AG20443 (cell line): ENCODE results near the gene LRRC7.

ENCODE experiments used
- DNase-seq: peaks from one replicate; pipeline ENCODE4 v3.0.0; 2012; ENCODE audit warnings: low spot score, mixed read lengths

The LRRC7 gene

DNA sequence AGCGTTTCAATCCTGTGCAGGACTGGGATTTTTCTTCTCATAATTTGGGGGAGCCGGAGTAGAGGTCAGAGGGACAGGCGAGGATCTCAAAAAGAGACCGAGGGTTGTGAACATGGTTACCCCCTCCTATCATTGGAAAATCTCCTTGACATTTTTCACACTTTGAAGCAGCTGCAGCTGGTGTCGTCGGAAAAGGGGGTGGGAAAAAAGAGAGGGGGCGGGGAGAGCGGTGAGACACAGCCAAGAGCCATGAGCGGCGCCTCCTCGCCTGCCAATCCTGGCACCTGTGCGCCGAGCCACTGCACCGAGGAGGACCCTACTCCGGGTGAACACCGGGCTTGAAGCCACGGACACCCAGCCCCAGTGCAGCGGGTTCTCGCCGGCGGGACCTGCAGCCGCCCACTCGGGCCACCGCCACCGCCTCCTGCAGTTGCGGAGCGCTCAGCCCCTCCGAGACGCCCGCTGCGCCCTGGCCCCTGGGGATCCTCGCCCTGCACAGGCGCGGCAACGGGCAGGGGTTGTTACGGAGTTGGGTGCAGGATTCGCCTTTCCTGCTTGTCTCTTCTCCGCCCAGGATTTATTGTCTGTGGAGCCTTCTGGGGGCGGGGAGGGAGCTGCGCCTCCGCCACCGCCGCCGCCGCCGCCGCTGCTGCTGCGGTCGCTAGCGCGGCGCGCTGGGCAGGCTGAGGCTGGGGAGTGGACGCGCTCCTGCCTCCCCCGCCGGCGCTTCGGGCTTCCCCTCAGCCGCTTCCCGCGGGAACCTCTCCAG lies at the start of gene LRRC7:
LRRC7 (plus strand) TSS at position 271 of the 769 bp plus-strand sequence. CDS start 718 bp downstream, outside the sequence.
- peak; percentile 36 for DNase-seq

DNA sequence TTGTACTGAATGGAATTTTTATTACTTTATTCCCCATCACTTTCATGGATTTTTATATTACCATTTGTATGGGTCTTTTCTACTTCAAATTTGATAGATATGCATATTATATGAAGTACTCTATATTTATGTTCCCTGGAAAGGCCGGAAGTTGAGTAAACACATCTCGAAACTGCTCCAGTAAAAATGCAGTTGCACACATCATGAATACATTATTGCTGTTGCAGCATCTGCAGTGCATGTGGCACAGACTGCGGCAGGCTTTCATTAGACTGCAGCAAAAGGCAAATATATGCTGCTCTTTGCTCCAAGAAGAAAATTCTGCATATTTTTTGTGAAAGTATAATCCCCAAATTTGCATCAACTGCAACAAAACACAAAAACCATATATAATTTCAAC lies 48.7 kb upstream of the LRRC7 start:
- no peak for DNase-seq

DNA sequence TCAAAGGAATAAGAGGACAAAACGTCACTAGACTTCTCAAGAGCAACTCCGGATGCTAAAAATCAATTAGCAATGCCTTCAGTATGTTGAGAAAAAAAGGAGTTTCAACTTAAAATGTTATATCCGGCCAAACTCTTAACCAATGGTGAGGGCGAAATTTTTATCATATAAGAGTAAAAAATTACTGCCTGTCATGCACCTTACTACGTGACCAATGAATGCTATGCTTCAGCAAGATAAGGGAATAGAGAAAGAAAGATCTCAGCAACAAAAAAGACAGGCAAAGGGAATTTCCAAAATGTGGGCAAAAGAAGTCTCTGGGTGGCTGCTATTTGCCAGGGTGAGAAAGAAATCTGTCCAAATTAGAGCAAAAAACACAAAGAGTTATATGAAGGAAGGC lies 47.4 kb upstream of the LRRC7 start:
- DNase-seq: no peak

DNA sequence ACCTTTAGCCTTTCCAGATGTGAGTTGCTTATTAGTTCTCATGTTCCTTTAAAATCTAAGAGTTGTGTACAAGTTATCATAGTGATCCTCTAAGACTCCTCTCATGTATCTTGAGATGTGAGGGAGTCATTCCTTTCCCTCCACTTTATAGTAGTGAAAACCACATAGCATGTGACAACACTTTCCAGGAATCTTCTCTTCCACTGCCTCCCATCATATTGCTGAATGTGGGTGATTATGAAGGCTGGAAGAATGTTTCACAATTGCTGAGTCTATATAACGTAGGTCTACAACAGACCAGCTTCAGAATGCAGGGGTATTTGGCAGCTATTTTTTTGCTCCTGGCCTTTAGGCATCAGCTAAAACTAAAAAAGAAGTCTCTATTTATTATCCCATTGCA lies 44.7 kb upstream of the LRRC7 start:
- DNase-seq: peak; percentile 72

DNA sequence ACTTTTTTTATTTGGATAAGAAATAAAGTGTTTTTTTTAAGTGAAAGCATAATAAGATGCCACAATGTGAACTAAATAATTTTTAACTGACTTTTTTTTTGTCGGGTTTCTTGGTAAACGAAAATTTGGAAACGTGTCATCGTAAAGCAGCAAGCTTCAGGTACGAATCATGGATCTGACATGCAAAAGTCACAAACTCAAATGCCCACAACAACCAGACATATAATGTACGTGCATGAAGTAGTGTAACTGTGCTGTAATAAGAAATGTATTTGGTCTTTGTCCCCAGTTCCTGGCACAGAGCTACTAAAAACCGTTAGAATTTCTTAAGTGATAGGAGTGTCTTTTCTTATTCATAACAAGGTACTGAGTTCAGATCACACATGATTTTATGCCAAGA lies 44.3 kb upstream of the LRRC7 start:
- no peak for DNase-seq

DNA sequence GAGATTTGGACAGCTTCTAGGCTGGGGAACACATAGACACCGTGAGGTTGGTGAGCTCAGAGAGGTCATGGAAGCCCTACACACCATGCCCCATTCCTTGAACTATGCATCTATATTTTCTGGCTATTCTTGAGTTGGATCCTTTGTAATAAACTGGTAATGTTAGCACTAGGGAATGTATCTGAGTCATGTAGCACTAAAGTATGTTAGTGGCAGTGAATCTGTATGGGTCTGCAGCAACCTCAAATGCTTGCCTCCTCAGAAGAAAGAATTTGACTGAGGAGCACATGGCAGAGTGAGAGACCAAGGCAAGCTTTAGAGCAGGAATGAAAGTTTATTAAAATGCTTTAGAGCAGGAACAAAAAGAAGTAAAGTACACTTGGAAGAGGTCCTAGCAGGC lies 43.7 kb upstream of the LRRC7 start:
- peak; percentile 11 for DNase-seq

DNA sequence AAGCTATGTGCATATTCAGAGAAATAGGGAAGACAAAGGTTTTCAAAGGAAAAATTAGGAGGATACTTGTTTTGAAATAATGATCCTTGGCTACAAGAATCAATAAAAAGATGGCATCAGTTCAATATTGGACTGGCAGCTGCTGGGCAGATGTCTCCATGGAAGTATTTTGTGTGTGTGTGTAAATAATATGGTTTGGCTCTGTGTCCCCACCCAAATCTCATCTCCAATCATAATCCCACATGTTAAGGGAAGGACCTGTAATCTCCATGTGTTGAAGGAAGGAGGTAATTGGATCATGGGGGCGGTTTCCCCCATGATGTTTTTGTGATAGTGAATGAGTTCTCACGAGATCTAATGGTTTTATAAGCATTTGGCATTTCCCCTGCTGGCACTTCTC lies 40.4 kb upstream of the LRRC7 start:
- no peak for DNase-seq

DNA sequence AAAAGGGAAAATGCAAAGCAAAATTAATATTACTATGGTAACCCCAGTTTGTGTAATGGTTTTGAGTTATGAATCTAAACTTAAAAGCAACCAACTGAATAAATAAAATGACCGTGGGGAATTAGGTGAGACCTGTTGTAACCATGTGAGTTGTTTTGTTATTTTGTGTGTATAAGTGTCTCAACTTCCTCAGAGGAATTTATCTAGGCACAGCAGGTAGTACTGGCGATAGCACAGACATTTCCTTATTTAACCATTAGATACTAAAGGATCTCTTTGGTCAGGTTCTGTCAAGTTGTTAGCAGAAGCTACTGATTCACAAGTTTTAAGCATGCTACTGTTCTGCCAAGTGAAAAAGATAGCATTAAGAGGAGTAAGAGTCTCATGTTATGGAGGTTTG lies 39.3 kb upstream of the LRRC7 start:
- DNase-seq: no peak

DNA sequence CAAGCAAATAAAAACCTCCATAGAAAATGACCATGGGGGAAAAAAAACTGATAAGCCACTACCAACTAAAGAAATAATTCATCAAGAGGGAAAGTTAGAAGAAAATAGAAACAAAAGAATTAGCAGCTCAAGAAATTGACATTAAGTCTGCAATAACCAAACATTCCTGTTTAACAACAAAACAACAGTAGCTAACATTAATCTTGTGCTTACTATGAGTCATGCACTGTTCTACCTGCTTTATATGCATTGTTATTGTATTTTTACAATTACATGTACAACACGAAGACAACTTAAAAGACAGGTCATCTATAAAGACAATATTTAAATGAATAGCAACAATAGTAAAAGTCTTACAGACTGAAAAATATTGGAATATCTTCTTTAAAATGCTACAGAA lies 34.4 kb upstream of the LRRC7 start:
- DNase-seq: no peak

DNA sequence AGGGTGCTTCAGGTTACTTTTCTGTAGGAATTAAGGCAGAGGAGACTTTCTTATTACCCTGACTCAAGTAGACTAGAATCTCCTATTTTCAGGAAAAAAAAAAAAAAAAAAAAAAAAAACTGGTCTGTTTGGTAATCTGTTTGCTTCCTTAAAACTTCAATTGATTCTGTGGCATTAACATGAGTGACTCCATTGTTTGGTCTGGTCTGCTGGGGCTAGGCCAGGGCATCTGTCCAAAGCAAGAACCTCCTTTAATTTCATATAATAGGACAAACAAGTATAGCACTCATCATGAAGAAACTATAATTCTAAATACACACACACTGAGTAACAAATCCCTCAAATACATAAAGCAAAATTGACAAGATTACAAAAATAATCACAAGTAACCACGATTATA lies 32.9 kb upstream of the LRRC7 start:
- DNase-seq: no peak

DNA sequence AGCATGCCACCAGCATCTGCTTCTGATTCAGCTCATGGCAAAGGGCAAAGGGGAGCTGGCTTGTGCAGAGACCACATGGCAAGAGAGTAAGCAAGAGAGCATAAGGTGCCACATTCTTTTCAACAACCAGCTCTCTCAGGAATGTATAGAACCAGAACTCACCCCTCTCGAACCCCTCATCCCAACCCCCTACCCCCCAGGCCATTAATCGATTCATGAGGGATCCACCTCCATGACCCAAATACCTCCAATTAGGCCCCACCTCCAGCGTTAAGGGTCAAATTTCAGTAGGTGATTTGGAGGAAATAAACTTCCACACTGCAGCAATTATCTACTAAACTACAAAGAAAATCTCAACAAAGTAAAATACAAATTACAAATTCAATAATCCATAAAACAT lies 32.2 kb upstream of the LRRC7 start:
- DNase-seq: no peak

DNA sequence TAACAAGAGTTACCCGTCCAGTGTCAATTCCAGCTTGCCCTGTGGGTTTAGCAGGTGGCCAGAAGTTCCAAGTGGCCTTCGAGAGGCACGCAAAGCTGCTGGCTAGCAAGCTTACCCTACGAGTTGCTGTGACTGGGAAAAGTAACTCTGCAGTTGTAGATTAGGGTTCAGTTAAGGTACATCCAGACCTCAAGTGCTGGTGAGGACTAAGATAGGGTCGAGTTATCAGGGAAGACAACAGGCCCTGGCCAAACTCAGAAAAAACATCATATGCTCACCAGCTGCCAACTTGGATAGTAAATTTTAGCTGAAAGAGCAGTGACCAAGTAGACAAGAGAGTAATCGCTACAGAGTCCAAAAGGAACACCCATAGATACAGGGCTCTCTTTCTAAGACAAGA lies 27.7 kb upstream of the LRRC7 start:
- DNase-seq: no peak

DNA sequence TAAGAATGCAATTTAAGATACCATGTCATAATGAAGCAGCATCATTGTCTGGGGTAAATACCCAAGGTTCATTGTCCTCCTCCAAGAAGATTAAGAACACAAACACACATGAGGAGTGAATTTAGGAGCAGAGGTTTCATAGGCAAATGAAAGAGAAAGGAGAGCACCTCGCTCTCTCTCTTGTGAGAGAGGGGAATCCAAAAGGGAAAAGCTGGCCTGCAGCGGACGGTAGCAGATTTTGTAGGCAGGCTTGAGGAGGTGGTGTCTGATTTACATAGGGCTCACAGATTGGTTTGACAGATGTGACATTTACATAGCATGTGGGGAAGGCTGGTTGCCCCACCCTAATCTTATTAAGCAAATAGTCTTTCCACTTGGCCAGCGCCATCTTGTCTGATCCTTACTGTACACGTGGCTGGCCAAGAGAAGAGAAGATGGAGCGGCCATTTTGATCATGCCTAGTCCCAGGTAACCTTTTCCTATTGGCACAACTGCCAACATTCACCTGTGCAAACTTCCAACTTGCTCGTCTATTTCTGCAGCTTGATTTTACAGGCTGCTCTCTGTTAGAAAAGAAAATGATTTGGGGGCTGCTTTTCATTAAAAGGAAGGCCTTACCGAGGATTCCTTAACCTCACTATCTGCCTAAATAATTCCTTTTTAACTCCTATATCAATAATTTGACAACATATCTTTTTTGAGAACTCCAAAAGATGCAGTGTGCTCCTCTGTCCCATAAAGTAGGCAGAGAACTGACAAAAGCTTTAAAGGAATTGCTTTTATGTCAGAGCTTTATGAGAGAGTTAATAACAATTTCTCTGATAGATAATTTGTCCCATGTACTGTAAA lies 16.0 kb upstream of the LRRC7 start:
- no peak for DNase-seq

DNA sequence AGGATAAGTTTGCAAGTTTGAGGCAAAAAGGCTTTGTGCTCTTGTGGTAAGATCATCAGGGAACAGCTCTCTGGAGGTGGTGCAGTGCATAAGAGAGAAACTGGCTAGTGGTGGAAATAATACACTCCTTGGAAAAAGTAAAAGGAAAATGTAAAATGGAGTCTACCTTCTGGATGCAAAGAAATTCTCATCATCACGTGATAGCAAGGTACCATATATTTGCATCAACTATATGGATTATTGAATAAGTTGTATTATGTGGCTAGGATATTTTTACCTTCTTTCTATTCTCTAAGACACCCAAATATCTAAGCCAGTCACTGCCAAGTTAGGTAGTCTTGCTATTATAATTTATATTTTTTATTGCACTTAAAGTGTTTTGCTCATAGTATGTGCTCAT lies 14.0 kb upstream of the LRRC7 start:
- DNase-seq: no peak

DNA sequence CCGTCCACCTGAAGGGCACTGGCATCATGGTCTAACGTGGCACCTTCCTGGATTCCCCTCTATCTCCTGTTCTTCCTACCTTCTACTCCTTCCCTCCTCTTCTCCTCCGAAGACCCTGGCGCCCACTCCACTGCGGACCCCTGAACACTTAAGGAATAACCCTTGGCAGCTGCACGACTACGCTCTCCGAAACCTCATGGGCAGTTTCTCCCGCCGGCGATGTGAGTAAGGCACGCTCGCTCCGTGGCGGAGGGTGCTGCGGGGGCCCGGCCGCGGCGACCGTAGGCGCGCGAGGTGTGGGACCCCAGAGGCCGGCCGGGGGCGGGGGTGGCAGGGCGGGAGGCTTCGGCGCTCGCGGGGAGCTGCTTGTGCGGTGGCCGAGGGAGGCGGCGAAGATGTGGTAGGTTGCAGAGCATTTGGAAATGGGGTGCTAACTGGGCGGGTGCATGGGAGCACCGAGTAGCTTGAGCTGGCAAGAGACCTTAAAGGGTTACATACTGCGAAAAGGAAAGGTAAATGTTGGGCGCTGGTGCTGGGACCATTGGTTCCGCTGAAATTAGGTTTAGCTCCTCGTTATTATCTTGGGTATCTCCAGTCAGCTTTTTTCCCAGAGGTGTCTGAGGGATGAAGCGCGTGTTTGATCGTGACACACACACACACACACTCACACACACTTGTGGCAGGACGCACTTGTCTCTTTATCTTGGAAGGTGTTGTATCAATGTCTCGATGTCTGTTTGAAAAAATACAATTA lies 876 bp downstream of the LRRC7 start:
- peak; percentile 11 for DNase-seq

DNA sequence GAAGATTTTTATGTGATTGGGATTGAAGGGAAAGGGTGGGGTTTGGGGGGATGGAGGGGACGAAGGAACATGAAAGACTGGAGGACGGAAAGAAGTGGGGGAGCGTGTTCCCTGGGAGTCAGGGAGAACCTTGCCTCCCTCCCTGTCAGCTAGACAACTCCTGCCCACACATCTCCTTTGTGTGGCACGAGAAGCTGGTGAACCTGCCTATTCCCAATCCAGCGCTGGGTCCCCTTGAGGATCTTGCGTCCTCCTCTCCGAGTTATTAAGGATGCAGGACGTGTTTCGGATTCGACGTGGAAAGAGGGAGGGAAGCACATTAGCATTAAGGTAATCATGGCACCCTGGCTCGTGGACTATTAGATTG lies 1.4 kb downstream of the LRRC7 start:
- peak; percentile 8 for DNase-seq

DNA sequence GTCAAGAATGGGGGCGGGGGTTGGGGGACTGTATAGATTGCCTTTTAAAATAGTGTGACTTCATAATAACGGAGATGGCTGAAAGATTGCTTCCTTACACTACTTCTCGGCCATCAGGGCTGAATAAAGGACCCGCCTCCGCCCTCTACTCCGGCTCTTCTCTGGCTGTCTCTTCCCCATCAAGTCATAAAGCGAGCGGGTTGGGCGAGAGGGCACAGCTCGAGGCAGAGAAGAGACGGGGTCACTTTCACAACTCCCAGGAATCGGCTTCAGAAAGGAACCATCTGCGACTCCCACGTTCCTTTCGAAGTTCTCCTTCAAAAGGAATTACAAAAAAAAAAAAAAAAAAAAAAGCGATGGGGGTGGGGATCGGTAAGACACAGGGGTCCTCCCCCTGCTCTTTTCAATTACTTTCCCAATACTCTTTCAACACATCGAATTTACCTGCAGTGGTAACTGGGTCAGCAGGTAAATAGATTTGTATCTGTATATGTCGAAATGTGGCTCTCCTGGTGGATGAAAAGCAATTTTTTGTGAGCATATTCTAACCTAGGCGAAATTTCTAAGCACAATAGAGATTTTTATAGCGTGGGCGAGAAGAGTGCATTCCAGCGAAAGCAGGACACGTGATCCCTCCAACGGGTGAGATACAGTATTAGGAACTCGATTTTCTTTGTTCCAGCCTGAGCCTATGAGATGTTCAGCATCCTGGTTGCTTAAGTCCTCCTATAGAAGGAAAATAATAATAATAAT lies 2.0 kb downstream of the LRRC7 start:
- no peak for DNase-seq

DNA sequence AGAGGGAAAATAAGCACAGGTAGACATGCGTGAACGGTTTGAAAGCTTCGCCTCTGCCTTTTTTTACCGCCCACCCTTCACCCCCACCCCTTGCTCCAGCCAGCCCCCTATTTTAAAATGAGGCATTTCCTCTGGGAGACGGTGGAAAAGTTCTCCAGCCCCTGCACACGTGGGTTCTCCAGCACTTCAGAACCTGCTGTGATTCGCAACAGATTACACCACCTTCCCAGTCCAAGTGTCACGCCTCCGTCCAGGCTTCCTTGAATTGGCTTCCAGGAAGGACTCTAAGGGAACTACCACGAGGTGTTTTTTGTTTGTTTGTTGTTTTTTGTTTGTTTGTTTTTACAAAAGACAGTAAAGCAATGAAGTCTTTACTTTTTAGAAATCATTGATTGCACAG lies 2.6 kb downstream of the LRRC7 start:
- DNase-seq: no peak

DNA sequence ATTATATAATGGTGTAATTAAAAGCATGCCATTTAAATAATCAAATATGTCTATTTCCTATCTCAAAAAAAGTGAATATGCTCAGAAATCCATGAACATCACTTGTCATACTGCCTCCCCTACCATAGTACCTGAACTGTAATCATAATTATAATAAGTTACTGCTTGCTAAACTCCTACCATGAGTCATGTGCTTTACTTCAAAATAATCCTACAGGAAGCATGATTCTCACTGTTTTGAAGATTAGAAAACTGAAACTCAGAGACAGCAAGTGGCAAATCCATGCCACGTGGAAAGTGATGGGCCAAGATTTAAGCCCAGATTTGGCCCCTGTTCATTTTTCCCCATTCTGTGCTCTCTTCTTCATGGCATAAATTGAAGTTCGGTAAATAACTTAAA lies 5.2 kb downstream of the LRRC7 start:
- no peak for DNase-seq

DNA sequence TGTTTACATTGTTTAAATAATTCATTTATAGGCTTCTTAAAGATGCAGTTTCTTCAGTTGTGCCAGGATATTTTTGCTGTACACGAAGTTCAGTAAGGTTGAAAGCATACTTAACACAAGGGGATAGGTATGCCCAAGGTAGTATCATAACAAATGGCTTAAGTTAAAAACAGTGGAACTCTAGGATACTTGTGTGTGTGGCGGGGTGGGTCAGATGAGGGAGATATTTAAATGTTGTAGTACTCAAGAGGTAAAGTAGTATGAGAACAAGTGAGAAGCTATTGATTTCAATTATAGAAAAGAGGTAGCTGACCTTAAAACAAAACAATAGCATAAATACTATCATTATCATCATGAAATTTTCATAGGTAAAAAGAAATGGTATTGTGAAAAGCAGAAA lies 6.2 kb downstream of the LRRC7 start:
- DNase-seq: no peak

DNA sequence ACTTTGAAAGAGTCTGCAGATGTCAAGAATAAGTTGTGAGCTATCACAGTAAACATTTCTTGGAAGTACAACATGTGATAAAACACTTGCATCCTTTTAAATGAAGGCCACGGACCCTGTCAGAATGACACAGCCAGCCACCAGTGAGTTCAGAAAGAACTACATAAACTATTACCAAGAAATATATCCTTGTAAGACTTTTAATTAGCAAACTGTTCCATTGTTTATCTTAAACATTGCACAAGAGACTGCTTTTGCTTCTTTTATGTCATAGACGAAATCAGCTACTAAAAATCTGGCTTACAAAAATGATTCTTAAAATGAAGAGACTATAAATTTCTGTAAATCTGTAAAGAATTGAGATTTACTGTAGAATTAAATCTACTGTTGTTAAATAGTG lies 17.9 kb downstream of the LRRC7 start:
- no peak for DNase-seq

DNA sequence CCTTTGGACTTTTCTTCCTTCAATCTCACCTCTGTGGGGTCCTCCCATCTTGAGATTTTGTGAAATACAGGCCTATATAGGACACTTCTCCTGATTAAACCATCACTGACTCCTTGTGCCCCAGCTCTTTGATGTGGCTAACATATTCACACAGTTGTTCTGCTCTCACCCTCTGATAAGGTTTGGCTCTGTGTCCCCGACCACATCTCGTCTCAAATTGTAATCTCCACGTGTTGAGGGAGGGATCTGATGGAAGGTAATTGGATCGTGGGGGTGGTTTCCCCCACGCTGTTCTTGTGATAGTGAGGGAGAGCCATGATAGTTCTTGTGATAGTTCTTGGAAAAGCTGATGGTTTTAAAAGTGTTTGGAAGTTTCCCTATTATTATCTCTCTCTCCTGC lies 19.7 kb downstream of the LRRC7 start:
- DNase-seq: no peak
